Ecto neural progenitor cell (in vitro differentiated cells): ENCODE results near the gene TNFRSF19.

Experiments
- DNase-seq: peaks from one replicate; pipeline ENCODE4 v3.0.0-alpha.2; 2018; ENCODE audit warnings: low spot score

The TNFRSF19 gene

GRCh38 chr13:23628765-23629565 is 58.8 kb downstream of the TNFRSF19 start:
- no peak for DNase-seq

- DNase-seq: no peak
These were observed 59.5 kb downstream of the TNFRSF19 start for GRCh38 chr13:23629566-23630272.

GRCh38 chr13:23630349-23631093 is 60.3 kb downstream of the TNFRSF19 start:
- no peak for DNase-seq

GRCh38 chr13:23631311-23632047 is 61.3 kb downstream of the TNFRSF19 start:
- DNase-seq: no peak

DNA sequence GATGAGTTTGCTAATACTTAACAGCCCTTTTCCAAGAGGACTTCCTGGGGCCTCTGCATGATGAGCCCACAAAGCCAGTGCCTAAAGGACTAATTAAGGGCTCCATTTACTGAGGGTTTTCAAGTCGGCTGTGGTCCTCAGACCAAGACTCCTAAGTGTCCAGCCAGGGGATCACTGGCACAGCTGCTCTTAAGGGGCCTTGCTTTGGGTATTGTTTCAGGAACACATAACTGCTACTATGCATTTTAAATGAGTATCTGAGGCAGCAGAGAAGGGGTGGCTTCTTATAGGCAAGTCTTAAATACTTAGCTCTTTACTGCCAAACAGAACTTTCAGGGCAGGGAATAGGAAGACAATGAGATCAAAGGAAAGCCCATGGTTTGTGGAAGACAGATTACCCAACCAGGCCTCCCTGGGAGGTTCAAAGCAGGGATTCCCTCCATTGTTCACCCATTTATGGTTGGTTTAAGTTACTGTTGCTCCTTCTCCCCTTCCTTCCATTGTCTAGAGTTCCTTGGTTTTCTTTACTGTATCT is 61.9 kb downstream of the TNFRSF19 start:
- no peak for DNase-seq

GRCh38 chr13:23632741-23633140 is 62.5 kb downstream of the TNFRSF19 start:
- DNase-seq: no peak

GRCh38 chr13:23634897-23635296 is 64.7 kb downstream of the TNFRSF19 start:
- DNase-seq: no peak

GRCh38 chr13:23636360-23636759 is 66.1 kb downstream of the TNFRSF19 start:
- DNase-seq: no peak

GRCh38 chr13:23637829-23638228 is 67.6 kb downstream of the TNFRSF19 start:
- DNase-seq: peak; percentile 57

- no peak for DNase-seq
These were observed 69.5 kb downstream of the TNFRSF19 start for GRCh38 chr13:23639674-23640073.

GRCh38 chr13:23642110-23642509 is 71.9 kb downstream of the TNFRSF19 start:
- no peak for DNase-seq

DNA sequence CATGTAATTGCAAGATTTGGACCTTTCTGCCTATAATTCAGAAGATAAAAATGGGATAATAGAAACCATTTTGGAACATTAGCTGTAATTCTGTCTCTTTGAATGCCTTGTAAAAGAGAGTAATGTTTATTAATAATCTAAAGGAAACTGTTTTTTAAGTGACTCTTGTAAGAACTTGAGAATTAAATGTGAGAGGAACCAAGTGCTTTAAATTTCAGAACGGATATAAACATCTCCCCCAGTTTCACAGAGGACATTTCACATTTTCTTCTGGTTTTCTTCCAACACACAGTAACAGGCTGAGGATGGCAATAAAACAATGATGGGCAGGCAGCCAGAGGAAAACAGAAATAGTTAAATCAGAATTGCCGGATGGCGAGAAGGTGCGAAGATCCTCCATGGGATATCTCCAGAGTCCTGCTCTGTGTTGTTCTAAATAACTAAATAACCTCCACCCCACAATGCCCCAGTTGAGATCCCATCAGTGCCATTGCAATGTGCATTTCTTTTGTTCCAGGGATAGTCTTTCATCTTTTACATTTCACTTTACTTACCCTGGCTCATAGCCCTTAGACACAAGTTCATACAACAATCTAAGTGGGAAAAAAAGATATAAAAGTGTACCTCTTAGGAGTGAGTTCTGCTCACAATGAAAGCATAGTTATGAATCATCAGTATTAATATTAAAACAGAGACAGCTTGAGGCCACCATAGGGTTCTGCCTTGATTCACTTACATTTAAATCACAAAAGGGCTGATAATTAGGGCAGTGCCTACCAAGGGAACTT is 73.3 kb downstream of the TNFRSF19 start:
- DNase-seq: no peak

DNA sequence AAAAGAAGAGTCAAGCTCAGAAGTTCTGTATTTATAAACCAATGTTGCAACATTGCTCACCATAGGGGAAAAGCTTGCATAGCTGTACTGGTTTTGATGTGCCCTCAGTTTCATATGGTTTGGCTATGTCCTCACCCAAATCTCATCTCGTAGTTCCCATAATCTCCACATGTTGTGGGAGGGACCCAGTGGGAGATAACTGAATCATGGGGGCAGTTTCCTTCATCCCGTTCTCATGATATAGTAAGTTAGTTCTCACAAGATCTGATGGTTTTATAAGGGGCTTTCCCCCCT is 73.9 kb downstream of the TNFRSF19 start:
- DNase-seq: no peak

GRCh38 chr13:23644527-23645138 is 74.4 kb downstream of the TNFRSF19 start:
- DNase-seq: no peak

GRCh38 chr13:23645851-23646250 is 75.6 kb downstream of the TNFRSF19 start:
- no peak for DNase-seq

DNA sequence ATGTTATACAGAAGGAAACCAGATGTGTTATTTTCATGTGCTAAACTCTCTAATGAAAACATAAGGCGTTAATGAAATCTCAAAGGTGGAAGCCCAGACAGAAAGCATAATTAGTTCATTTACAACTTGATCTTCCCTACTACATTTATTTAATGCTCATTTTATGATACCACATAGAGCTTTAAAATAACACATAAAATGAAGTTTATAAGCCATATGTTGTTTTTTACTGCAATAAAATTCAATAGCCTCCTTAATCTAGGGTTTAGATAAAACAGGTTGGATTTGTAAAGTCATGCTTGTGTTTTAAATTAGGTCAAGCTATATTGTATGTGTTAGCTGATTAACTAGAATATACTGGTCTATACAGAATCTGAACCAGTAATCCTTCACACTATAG is 81.2 kb downstream of the TNFRSF19 start:
- no peak for DNase-seq

DNA sequence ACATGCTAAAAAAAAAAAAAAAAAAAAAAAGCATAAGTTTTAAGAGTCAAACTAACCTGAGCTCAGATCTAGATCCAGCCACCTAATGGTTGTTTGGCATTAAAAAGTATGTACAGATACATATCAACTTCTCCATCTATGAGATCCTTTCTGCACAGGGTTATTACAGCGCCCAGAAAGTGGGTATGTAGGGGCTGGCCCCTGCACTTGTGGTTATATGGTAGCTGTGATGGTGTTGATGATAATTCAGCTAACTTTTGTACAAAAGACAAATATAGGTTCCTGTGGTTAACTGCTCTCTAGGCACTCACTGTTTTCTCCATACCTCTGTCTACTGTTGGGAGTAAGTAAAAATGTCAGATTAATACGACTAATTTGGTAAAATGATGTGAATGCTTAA is 81.7 kb downstream of the TNFRSF19 start:
- DNase-seq: no peak

DNA sequence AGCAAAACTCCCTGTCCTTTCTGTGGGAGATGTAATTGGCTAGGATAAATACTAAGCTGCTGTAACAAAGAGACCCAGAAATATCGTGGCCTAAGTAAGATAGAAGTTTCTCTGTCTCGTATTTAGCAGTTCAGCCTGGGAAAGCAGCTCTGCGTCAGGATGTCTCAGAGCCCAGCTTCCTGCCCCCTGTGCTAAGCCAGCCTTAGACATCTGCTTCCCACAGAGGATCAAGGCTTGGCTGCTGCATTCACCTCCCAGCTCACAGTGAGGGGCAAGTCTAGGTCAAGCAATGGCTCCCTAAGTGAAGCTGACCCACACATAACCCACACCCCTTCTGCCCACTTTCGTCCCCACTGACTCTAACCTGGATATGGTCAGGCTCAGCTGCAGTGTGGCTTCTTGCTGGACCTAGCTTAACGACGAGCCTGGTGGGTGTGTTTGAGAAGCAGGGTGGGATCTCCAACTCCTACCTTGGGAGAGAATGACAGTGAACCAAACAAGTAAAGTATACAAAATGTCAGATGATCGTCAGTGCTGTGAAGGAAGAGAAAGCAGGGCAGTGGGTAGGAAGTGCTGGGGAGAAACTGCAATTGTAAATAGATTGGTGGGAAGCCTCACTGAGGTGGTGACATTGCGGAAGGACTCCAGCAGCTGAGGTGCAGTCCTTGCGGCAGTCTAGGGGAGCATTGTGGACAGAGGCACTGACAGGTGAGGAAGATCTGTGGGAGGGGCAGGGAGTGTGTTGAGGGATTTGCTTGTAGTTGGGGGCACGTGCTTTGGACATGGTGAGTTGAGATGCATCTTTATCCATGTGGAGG is 82.9 kb downstream of the TNFRSF19 start:
- no peak for DNase-seq

DNA sequence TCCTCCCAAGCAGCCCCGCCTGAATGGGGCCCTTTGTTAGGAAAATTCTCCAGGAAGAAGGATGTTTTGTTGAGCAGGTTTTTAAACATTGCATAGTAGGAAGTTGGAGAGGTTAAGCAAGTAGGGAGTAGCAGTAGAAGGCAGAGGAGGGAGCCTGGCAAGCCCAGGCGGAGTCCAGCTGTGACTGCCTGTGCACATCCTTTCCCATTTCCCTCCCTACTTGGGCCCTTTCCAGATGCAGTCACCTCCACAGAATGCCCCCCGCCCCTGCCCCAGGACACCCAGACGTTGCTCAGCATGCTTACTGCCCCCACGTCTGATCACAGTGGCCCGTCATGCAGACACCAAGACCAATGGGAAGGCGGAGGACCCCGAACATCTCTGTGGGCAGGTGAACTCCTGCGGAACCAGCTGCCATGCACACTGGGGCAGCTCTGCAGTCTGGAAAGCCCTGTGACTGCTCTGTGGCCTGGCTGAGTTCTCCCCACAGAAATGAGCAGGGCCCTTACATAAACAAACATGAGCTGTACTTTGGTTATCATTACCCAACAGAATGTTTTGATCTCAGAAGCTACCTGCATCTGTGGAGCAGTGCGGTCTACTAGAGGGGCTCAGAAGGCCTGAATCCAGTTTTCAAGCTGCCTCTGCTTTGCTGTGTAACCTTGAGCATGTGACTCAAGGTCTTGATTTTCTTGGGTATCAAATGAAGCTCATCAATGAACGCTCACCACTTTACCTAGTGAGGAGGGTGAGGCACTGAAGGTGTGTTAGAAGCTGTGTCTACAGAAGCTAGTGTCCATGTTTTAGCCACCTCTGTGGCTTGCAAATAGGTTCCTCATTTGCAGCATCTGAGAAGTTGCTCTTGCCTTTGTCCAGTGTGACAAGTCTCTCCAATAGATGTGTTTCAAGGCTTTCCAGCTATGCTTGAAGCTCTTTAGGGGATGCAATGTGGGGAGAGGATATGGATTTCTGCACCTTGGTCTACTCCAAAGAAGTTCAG is 84.2 kb downstream of the TNFRSF19 start:
- DNase-seq: no peak
